HG02943 (cell line): Measurements from ENCODE around the gene TMEM14A.

Source experiments
- ATAC-seq: cut with Tn5 transposase; IDR thresholded peaks from one replicate; pipeline ENCODE4 v1.9.1; 2021; ENCODE audit warnings: mild to moderate bottlenecking, low read depth, moderate library complexity; ENCODE audit not compliant: unreplicated experiment

Gene TMEM14A

DNA sequence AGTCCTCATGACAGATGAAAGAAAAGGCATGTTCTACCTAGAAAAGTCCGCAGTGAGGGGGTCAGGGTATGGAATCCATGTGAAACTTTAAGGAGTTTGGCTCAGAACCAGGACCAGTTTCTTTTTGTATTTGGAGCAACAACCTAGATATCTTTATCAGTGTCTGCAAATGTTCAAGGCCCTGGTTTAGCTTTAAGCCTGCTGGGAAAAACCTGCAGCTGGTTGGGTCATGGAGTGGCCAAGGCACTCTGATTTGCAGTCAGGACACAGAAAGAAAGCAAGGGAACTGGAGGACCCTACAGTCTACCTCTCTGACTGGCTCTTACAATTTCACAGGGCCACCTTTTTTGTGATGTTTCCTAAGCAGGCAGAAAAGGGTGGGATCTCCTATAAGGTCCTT lies 58.7 kb downstream of the TMEM14A start:
- ATAC-seq = no peak

DNA sequence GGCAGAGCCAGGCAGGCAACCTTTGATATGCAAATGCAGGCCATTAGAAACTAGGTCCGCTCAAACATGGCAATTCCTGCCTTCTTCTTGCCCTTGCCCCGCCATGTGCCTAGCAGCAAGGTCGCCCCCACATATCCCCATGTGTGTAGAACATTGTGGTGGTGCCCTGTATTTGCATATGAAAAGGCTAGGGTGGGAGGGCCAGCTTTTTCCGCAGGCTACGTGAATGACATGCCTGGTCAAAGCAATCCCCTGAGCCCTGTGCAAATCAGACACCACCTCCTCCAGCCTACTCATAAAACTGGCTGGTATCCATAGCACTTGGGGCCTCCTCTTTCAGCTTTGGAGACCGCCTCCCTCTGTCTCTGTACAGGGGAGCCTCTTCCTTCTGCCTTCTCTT lies 60.8 kb downstream of the TMEM14A start:
- ATAC-seq = no peak

DNA sequence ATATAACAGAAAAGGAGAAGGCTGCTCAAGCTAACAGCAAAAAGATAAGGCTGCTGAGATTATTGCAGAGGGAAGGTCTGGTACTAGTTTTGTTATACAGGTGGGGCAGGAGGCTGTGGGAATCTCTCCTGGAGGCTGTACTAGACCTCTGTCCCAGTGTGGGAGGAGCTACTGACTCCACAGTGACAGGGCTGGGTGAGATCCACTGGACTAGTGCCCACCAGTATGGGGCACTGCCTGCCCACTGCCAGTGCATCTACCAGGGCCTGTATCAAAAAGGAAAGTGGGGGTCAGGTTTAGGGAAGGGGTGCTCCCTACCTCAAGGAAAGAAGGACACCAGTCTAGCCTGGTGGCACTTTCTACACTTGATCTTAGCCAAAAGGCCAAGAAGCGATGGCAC lies 62.3 kb downstream of the TMEM14A start:
- no peak for ATAC-seq

DNA sequence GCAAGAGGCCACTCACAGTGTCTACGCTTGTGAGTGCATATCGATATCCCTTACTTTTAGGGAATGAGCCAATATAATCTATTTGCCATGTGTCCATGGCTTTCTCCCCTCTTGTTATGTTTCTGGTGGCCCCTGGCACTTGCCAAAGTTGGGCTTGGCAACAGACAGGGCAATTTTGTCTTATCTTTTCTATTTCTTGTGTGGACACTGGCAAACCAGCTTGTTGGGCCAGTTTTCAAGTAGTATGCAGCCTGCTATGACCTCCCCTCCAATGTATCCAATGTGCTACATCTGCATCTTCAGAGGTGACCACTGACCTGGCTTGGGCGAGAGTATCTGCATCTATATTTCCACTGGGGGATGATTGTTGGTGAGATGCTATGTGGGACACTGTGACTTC lies 63.2 kb downstream of the TMEM14A start:
- no peak for ATAC-seq

DNA sequence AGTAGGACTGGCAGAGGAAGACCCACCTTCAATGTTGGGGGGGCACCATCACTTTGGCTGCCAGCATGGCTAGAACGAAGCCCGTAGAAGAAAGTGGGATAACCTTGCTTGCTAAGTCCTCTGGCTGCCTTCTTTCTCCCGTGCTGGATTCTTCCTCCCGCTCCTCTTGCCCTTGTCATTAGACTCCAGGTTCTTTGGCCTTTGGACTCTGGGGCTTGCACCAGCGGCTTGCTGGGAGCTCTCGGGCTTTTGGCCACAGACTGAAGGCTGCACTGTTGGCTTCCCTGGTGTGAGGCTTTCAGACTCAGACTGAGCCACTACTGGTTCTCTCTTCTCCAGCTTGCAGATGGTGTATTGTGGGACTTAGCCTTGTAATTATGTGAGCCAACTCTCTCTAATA lies 64.2 kb downstream of the TMEM14A start:
- ATAC-seq = no peak

DNA sequence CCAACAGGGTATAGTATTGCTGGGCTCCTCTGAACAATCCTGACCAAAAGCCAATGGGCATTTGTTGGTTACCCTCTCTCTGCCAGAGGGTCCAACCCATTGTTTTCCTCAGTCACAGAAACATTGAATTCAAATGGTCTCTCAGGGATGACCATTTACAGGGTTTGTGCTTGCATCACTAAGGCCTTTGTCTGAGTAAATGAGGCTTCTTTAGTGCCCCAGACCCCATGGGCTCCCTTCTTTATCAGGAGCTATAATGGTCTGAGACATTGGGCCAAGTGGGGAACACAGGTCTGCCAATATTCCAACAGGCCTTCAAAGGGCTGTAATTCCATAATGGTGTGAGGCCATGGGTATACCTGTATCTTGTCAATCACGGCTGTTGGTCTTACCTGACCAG lies 65.2 kb downstream of the TMEM14A start:
- ATAC-seq = no peak
